PC-9 (cell line): ENCODE results near the gene SNTN. TPM values are rescaled to one million over a fixed set of nuclear protein-coding genes. Genes with fewer than 3 reads are reported as not detected.

Experiments
- BruUV-seq: library from RNA; stranded (reverse); fragments of 400-500 nt; replicated peaks from 2 replicates; lab custom pipeline; 2021; lab: Mats Ljungman, UMichigan
- CTCF ChIA-PET: fragments of 300-600 bp; sonication (Branson Sonifier 250); formaldehyde crosslinking; loops from one replicate; lab custom pipeline; 2022; ENCODE audit warnings: antibody characterized with exemption; lab: Charles Lee
- POLR2A ChIA-PET: fragments of 300-600 bp; sonication (Branson Sonifier 250); formaldehyde crosslinking; loops from one replicate; lab custom pipeline; 2022; ENCODE audit warnings: antibody characterized with exemption; ENCODE audit not compliant: unreplicated experiment; lab: Charles Lee
- DNase-seq, 2 experiments: peaks; one replicate each; pipeline versions ENCODE4 v3.0.0 to v3.0.0-alpha.2; 2015 to 2022; ENCODE audit warnings: mixed read lengths in 1 of 2
- H2AFZ ChIP-seq: fragments of 200-600 bp; sonication (generic); 2 replicates; pipeline ENCODE4 v1.8.1; 2017; ENCODE audit warnings: antibody characterized with exemption
- H3F3A ChIP-seq: fragments of 200-600 bp; sonication (generic); 2 replicates; pipeline ENCODE4 v1.8.1; 2017; ENCODE audit warnings: antibody characterized with exemption, mild to moderate bottlenecking, low read depth; ENCODE audit not compliant: insufficient read depth
- H3K27ac ChIP-seq: fragments of 200-600 bp; sonication (generic); 2 replicates; pipeline ENCODE4 v1.6.1; 2016; ENCODE audit warnings: mixed run types
- H3K27me3 ChIP-seq: fragments of 200-600 bp; sonication (generic); 2 replicates; pipeline ENCODE4 v1.6.1; 2016; ENCODE audit warnings: low read depth, mixed run types; ENCODE audit not compliant: insufficient read depth
- H3K36me3 ChIP-seq: fragments of 200-600 bp; sonication (generic); 2 replicates; pipeline ENCODE4 v1.6.1; 2016; ENCODE audit warnings: low read depth, mixed run types
- H3K4me1 ChIP-seq: fragments of 200-600 bp; sonication (generic); replicated peaks from 2 replicates; pipeline ENCODE4 v1.6.1; 2016; ENCODE audit warnings: mixed run types; ENCODE audit not compliant: insufficient read depth
- H3K4me2 ChIP-seq: fragments of 200-600 bp; sonication (generic); 2 replicates; pipeline ENCODE4 v1.6.1; 2017; ENCODE audit warnings: mixed run types
- H3K4me3 ChIP-seq: fragments of 200-600 bp; sonication (generic); 2 replicates; pipeline ENCODE4 v1.6.1; 2016; ENCODE audit warnings: mixed run types
- H3K79me2 ChIP-seq: fragments of 200-600 bp; sonication (generic); 2 replicates; pipeline ENCODE4 v1.6.1; 2017; ENCODE audit warnings: low read depth, mixed run types
- H3K9me2 ChIP-seq: fragments of 200-600 bp; sonication (generic); 2 replicates; pipeline ENCODE4 v1.8.1; 2017; ENCODE audit warnings: mild to moderate bottlenecking; ENCODE audit not compliant: insufficient read depth
- H3K9me3 ChIP-seq: fragments of 200-600 bp; sonication (generic); 2 replicates; pipeline ENCODE4 v1.8.1; 2016; ENCODE audit warnings: low read depth; ENCODE audit not compliant: insufficient read depth
- H4K20me1 ChIP-seq: fragments of 200-600 bp; sonication (generic); 2 replicates; pipeline ENCODE4 v1.8.1; 2017; ENCODE audit not compliant: insufficient read depth
- CTCF ChIP-seq: fragments of 200-600 bp; sonication (generic); conservative IDR thresholded peaks from 2 replicates; pipeline ENCODE4 v1.6.1; 2017; ENCODE audit warnings: mixed run types, antibody characterized with exemption, mild to moderate bottlenecking, moderate library complexity
- EZH2 ChIP-seq: fragments of 200-600 bp; sonication (generic); IDR thresholded peaks from 2 replicates; pipeline ENCODE4 v1.8.0; 2017; ENCODE audit warnings: antibody characterized with exemption, low read depth
- intact Hi-C: fragments of 100-400 bp; cut with micrococcal nuclease; formaldehyde crosslinking; loops from one replicate; pipeline ENCODE4 v1.10.0; 2022; ENCODE audit not compliant: unreplicated experiment
- total RNA-seq: library from RNA; stranded (reverse); gene quantifications from 2 replicates; pipeline ENCODE4 v1.2.3, GENCODE V29; 2021

SNTN gene
- total RNA-seq, 1 experiment from 2014 or later = not detected

DNA sequence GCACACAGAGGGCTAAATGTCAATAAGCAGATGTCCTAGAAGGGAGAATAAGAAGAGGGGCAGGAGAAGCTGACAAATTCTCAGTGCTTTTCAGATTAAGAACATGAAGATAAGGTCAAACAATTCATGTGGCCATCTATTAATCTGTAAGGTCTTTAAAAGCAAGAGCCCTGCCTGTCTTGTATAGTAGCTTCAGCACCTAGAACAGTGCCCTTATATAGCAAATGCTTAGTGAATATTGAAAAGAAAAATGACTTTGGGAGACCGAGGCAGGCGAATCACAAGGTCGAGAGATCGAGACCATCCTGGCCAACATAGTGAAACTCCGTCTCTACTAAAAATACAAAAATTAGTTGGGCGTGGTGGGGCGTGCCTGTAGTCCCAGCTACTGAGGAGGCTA lies 18.1 kb downstream of the SNTN start:
- no peaks in the 10 kb centered on the region for H3K36me3 ChIP-seq
- no peak overlapping the region for H3K4me2 ChIP-seq
- H3K27me3 ChIP-seq = peaks cover 2% of the 10 kb centered on the region; the same call in 1 of the 2 replicates
- no peaks in the 10 kb centered on the region for H3F3A ChIP-seq
- no peaks in the 10 kb centered on the region for H3K4me1 ChIP-seq
- no peak overlapping the region for H3K4me3 ChIP-seq
- no peaks in the 10 kb centered on the region for H3K9me3 ChIP-seq
- DNase-seq = no peak
- intact Hi-C loops = no loop called here
- no peaks in the 10 kb centered on the region for H3K9me2 ChIP-seq
- H4K20me1 ChIP-seq = no peaks in the 10 kb centered on the region
- H3K79me2 ChIP-seq = no peaks in the 10 kb centered on the region
- no peak for TF ChIP-seq EZH2
- no peak for TF ChIP-seq CTCF
- ChIA-PET POLR2A (no interaction called here), CTCF (no interaction called here)
- H3K27ac ChIP-seq = no peak overlapping the region
- no TSS peak for BruUV-seq
- no peak overlapping the region for H2AFZ ChIP-seq

DNA sequence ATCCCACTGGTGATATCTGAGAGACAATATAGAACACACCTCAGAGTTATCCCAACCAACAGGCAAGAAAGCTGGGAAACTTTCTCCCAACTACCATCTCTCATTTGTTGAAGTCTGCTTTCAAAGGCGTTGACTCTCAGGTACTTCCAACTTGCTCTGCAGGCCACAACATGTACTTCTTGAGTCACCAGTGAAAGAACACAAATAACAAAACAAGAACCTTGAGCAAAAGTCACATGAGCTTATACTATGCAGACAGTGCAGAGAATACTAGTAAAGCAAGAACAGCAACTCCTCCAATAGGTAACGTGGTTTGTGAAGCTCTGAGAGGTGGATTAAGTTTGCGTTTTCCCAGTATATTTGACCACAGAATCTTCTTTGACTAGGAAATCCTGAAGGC lies 20.6 kb downstream of the SNTN start:
- ChIA-PET POLR2A (no interaction called here), CTCF (no interaction called here)
- no peak overlapping the region for H3K27ac ChIP-seq
- H3K9me3 ChIP-seq = no peaks in the 10 kb centered on the region
- H3K9me2 ChIP-seq = no peaks in the 10 kb centered on the region
- H3K27me3 ChIP-seq = peaks cover 2% of the 10 kb centered on the region; the same call in 1 of the 2 replicates
- H3K79me2 ChIP-seq = no peaks in the 10 kb centered on the region
- no peaks in the 10 kb centered on the region for H3K36me3 ChIP-seq
- H4K20me1 ChIP-seq = no peaks in the 10 kb centered on the region
- H3K4me2 ChIP-seq = no peak overlapping the region
- TF ChIP-seq CTCF (no peak), EZH2 (no peak)
- no TSS peak for BruUV-seq
- H3F3A ChIP-seq = no peaks in the 10 kb centered on the region
- intact Hi-C loops = no loop called here
- no peak overlapping the region for H3K4me3 ChIP-seq
- no peak overlapping the region for H2AFZ ChIP-seq
- no peaks in the 10 kb centered on the region for H3K4me1 ChIP-seq
- DNase-seq = no peak

DNA sequence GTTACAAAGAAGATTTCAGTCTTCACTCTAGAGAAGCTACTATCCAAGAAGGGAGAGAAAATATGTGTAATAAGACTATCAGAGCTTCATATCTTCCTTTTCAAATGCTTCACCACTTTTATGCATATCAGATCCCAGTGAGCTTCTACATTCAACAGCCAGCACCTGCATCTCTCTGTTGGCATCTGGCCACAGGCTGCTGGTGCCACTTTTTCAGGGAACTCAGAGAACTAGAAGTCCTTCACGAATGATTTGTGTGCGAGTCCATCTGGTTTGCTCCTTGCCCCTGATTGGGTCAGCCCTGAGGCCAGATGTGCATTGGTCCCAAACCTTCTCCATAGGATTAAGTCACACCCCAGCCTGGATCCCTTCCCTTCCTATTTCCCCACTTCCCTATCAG lies 22.1 kb downstream of the SNTN start:
- Histone ChIP-seq H3K36me3 (no peaks in the 10 kb centered on the region), H3K4me1 (no peaks in the 10 kb centered on the region), H3F3A (no peaks in the 10 kb centered on the region), H2AFZ (no peak overlapping the region), H3K9me3 (no peaks in the 10 kb centered on the region), H4K20me1 (no peaks in the 10 kb centered on the region), H3K4me3 (no peak overlapping the region), H3K27ac (no peak overlapping the region), H3K79me2 (no peaks in the 10 kb centered on the region), H3K9me2 (no peaks in the 10 kb centered on the region), H3K4me2 (no peak overlapping the region), H3K27me3 (peaks cover 2% of the 10 kb centered on the region; the same call in 1 of the 2 replicates)
- BruUV-seq = no TSS peak
- POLR2A ChIA-PET = no interaction called here
- no peak for DNase-seq
- intact Hi-C loops = no loop called here
- CTCF ChIA-PET = no interaction called here
- TF ChIP-seq CTCF = no peak
